Measurements from ENCODE around the gene PFN2. TPM values are rescaled to one million over a fixed set of nuclear protein-coding genes. Genes with fewer than 3 reads are reported as not detected.

The PFN2 gene, protein sequence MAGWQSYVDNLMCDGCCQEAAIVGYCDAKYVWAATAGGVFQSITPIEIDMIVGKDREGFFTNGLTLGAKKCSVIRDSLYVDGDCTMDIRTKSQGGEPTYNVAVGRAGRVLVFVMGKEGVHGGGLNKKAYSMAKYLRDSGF
- total RNA-seq: 97.1 and 98.0 TPM in 2 replicates

DNA sequence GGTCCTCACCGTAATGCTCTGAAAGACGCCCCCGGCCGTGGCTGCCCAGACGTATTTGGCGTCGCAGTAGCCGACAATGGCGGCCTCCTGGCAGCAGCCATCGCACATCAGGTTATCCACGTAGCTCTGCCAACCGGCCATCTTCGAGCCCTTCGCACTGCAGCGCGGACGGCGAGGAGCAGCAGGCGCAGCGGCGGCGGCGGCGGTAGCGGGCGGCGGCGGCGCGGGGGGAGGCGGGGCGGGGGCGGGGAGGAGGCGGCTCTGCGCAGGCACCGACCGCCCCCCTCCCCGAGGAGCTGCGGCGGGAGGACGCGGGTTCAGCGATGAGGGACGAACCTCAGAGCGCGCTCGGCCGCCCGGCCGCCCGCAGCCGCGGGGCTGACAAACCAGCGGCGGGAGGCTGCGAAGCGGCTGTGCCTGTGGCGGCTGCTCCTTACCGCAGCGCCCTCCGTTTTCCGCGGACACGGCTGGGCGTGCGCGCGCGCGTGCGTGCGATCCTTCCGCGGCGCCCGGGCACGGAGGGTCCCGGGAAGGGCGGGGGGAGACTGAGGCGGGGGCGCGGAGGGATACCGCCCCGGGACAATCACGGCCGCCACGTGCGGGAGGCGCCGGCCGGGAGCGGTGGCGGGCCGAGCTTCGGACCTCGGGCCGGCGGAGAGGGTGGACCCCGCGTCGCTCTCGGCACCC, at the start of gene PFN2:
PFN2 (minus strand) TSS at position 180 of the 687 bp plus-strand sequence; CDS start at position 141, 39 bp downstream.
- Histone ChIP-seq H3K36me3 (ENCODE audit: control insufficient read depth, insufficient read depth, low read length) (no peaks in the 10 kb centered on the region), H3K27me3 (ENCODE audit: control insufficient read depth, insufficient read depth, low read length) (no peaks in the 10 kb centered on the region), H3K4me3 (ENCODE audit: low read depth, low read length) (peak within 1 kb of the TSS; percentile 97)
- no peak for DNase-seq (ENCODE audit: low read depth)
- TF ChIP-seq, protein P1, sequence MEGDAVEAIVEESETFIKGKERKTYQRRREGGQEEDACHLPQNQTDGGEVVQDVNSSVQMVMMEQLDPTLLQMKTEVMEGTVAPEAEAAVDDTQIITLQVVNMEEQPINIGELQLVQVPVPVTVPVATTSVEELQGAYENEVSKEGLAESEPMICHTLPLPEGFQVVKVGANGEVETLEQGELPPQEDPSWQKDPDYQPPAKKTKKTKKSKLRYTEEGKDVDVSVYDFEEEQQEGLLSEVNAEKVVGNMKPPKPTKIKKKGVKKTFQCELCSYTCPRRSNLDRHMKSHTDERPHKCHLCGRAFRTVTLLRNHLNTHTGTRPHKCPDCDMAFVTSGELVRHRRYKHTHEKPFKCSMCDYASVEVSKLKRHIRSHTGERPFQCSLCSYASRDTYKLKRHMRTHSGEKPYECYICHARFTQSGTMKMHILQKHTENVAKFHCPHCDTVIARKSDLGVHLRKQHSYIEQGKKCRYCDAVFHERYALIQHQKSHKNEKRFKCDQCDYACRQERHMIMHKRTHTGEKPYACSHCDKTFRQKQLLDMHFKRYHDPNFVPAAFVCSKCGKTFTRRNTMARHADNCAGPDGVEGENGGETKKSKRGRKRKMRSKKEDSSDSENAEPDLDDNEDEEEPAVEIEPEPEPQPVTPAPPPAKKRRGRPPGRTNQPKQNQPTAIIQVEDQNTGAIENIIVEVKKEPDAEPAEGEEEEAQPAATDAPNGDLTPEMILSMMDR (IDR thresholded peaks at IDR 0.05; ENCODE audit: insufficient read depth, low read length, poor library complexity, severe bottlenecking): no peak

DNA sequence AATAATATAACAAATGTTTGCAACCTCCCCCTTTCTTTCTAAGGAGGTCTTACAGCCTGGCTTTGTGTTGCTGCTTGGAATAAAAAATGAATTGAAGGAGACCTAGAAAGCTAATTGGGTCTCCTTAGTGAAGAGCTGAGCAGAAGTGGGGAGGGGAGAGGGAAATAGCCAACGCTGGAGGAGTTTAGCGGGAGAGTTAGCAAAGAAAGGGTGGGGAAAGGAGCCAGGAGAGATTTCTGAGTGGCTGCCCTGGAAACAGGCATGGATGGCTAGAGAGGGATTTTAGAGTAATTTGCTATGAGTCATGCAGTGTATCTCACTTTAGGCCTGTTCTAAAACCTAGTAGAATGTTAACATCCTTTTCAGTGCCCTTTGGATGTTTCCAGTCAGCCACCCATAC, 45.2 kb upstream of the PFN2 start:
- peak; percentile 14 for DNase-seq (ENCODE audit: low read depth)
- TF ChIP-seq, protein P1 (IDR thresholded peaks at IDR 0.05; ENCODE audit: insufficient read depth, low read length, poor library complexity, severe bottlenecking): no peak
- no peaks in the 10 kb centered on the region for H3K27me3 ChIP-seq (ENCODE audit: control insufficient read depth, insufficient read depth, low read length)
- H3K4me3 ChIP-seq (ENCODE audit: low read depth, low read length): no peak overlapping the region
- no peaks in the 10 kb centered on the region for H3K36me3 ChIP-seq (ENCODE audit: control insufficient read depth, insufficient read depth, low read length)

DNA sequence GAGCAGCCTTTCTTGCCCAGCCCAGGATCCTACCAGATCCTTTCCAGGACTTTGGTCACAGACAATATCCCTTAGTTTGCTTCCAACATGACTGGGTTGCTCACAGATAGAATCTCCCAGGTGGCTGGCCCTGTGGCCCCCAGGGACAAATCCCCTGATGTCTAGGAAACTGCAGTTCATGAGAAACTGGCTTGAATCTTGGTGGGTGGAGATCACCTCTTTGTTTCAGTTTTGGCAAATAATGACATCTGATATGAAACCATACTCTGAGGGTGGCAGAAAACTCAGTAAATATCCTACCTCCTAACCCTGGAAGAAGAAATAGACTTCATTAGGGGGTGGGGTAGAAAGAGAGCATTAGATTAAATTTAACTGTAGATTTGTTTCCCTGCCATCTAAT, 44.1 kb upstream of the PFN2 start:
- TF ChIP-seq, protein P1 (IDR thresholded peaks at IDR 0.05; ENCODE audit: insufficient read depth, low read length, poor library complexity, severe bottlenecking): no peak

DNA sequence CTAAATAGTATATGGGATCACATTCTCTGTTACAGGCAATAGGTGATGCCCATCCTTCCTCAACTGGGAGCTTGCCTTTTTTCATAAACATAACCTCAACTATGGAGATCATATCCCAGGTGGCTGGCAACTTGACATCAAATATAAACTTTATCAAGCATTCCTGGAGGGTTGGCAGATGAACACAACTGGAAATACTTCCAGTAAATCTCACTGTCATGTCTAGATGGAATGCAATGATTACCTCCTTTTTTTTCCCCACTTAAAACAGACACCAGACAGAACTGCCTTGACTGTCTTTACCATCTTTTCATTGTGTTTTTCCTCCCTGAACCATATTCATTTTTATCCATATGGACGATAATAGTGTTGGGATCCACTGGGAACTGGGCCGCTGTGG, 43.1 kb upstream of the PFN2 start:
- no peaks in the 10 kb centered on the region for H3K27me3 ChIP-seq (ENCODE audit: control insufficient read depth, insufficient read depth, low read length)
- no peaks in the 10 kb centered on the region for H3K36me3 ChIP-seq (ENCODE audit: control insufficient read depth, insufficient read depth, low read length)
- H3K4me3 ChIP-seq (ENCODE audit: low read depth, low read length): no peak overlapping the region
- TF ChIP-seq, protein P1 (IDR thresholded peaks at IDR 0.05; ENCODE audit: insufficient read depth, low read length, poor library complexity, severe bottlenecking): no peak
- DNase-seq (ENCODE audit: low read depth): no peak

More for the DNA sequence above, 44.1 kb upstream of the PFN2 start:
- Histone ChIP-seq H3K36me3 (ENCODE audit: control insufficient read depth, insufficient read depth, low read length) (no peaks in the 10 kb centered on the region), H3K27me3 (ENCODE audit: control insufficient read depth, insufficient read depth, low read length) (no peaks in the 10 kb centered on the region), H3K4me3 (ENCODE audit: low read depth, low read length) (no peak overlapping the region)
- no peak for DNase-seq (ENCODE audit: low read depth)

DNA sequence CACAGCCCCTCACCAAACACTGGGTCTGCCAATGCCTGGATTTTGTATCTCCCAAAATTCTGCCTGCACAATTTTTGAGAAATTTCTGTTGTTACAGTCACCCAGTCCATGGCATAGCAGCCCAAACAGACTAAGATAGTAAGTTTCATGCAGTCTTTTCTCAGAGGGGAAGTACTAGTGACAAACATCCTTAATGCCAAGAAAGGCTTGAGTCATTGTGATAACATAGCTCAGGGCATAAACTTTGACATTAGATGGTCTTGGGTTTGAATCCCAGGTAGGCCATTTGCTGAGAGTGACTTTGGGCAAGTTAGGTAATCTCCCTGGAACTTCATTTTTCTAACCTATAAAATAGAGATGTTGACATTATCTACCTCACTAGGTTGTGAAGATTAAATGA, 36.1 kb upstream of the PFN2 start:
- TF ChIP-seq, protein P1 (IDR thresholded peaks at IDR 0.05; ENCODE audit: insufficient read depth, low read length, poor library complexity, severe bottlenecking): no peak
- no peak for DNase-seq (ENCODE audit: low read depth)
- H3K36me3 ChIP-seq (ENCODE audit: control insufficient read depth, insufficient read depth, low read length): no peaks in the 10 kb centered on the region
- no peaks in the 10 kb centered on the region for H3K27me3 ChIP-seq (ENCODE audit: control insufficient read depth, insufficient read depth, low read length)
- H3K4me3 ChIP-seq (ENCODE audit: low read depth, low read length): no peak overlapping the region
